T-helper 9 cell (primary cell): Measurements from ENCODE around the gene NLRX1.
"Not testable (repeated sequence)": the region's sequence is repeated elsewhere in the genome, so short reads cannot be mapped to it uniquely, and the experiment has no call there.

Experiments
- DNase-seq: peaks from one replicate; pipeline ENCODE4 v3.0.0-alpha.2; 2020

NLRX1 gene

GRCh38 chr11:119209186-119209585 is 40.7 kb downstream of the NLRX1 start:
- DNase-seq = no peak

GRCh38 chr11:119210050-119210449 is 41.5 kb downstream of the NLRX1 start:
- DNase-seq = no peak

GRCh38 chr11:119218141-119218878 is 49.8 kb downstream of the NLRX1 start:
- DNase-seq = no peak

- no peak for DNase-seq
Observed at GRCh38 chr11:119222308-119222707, 53.8 kb downstream of the NLRX1 start.

- DNase-seq = no peak
Observed at GRCh38 chr11:119222891-119223290, 54.4 kb downstream of the NLRX1 start.

GRCh38 chr11:119223856-119224255 is 55.3 kb downstream of the NLRX1 start:
- DNase-seq = no peak

- DNase-seq = not testable (repeated sequence)
Observed at GRCh38 chr11:119228535-119229287, 60.2 kb downstream of the NLRX1 start.

GRCh38 chr11:119229288-119229672 is 60.8 kb downstream of the NLRX1 start:
- DNase-seq = no peak

GRCh38 chr11:119229741-119230140 is 61.2 kb downstream of the NLRX1 start:
- no peak for DNase-seq
